GM18511 (cell line): ENCODE data around the gene CEP104.

Experiments used
- ATAC-seq: cut with Tn5 transposase; IDR thresholded peaks from one replicate; pipeline ENCODE4 v1.9.1; 2021; ENCODE audit warnings: mild to moderate bottlenecking, moderate library complexity; ENCODE audit not compliant: unreplicated experiment

Gene CEP104

DNA sequence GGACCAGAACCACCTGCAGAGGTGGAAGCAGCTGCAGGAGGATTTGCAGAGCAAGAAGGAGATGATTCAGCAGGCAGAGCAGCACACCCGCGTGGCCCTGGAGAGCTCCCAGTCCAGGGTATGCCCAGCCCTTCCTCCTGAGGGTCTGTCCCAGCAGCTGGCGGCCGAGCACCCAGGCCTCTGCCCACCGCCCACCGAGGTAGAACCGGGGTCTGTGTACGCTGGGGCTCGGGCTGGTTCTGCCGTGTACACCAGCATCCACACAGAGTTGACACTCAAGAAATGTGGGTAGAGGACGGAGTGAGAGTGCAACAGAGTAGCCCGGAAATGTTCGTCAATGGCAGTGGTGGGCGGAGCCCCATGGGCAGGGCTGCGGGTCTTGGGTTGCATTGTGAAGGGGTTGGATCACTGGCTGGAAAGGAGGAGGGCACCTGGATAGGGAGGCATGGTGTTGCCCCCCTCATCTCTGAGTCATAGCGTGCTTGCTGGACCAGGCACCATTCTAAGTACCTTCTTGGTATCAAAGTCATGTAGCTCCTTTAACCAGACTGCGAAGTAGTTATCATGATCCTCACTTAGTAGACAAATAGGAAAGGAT is 89.6 kb downstream of the CEP104 start:
- ATAC-seq = no peak

DNA sequence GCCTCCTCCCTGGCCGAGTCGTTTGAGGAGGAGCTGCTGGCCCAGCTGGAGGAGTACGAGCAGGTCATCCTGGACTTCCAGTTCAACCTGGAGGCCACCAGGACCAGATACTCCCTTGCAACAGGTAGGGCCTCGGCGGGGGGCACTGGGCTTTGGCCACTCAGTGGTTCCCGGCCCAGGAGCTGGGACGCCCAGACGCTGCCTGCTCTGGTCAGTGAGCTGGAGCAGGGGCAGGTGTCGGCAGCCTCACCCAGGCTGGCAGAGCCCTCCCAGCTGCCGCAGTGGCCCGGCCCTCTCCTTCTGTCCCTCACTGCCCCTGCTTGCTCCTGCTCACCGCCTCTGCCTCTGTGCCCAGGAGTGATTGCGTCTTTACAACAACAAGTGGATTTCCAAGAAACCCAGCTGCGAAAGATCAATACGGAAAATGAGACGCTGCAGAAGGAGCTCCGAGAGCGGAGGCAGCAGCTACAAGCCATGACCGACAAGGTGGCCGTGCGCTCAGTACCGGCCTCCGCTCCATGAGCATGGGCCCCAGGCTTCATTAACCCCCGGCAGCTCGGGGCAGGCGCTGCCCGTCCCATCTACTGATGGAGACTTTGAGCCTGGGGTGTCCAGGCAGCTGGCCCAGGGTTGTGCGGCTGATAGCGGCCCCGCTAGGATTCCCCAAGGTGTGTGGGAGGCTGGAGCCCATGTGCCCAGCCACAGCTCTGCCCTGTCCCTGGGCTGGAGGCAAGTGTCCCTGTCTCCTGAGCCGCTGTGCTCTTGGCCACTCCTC is 93.5 kb downstream of the CEP104 start:
- ATAC-seq = no peak

DNA sequence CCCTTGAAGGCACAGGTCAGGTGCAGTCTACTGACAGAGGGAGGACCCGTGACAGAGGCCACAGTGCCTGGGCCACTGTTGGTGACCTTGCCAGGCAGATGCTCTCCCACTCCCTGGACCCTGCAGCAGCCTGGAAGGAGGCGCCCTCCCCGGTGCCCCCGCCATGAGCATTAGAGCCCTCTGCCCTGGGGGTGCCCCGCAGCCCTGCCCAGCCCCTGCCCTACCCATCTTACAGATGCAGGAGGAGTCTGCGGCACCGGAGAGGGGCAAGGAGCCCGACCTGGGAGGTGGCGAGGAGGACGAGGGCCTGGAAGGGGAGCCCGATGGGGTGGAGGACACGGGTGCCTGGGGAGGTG is 94.2 kb downstream of the CEP104 start:
- ATAC-seq = no peak

DNA sequence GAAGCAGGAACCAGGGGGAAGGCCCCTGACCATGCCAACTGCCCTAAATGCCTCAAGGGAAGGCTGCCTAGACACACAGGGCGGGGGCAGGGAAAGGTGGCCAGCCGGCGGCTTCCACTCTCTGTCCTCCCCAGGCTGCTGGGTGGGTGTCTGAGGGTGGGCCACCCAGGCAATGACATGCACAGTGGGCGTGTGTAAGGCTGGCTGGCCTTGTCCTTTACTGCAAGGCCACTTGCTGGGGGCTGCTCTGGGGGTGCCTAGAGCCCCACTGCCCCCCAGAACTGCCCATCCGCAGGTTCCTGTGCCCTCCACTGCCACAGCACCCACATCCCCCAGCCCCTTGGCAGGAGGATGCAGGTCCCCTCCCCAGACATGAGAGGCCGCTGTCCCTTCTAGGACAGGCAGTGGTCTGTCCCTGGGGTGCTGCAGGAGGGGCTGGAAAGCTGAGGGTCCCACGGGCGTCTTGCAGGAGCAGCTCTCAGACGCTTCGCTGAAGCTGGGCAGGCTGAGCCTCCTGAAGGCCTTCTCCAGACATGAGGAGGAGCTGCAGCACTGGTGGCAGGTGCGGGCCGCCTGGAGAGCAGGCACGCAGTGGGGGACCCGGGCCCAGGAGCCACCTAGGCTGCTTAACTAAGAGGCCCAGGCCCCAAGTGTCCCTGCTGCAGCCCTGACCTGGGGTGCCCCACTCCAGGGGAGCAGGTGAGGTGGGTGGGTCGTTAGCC is 94.7 kb downstream of the CEP104 start:
- no peak for ATAC-seq
